Measurements from ENCODE around the gene ITIH2.
"Not testable (repeated sequence)": the region's sequence is repeated elsewhere in the genome, so short reads cannot be mapped to it uniquely, and the experiment has no call there.

Gene ITIH2

GRCh38 chr10:7697426-7697825 is 5.7 kb upstream of the ITIH2 start:
- DNase-seq, result no peak

- no peak for DNase-seq
Observed at GRCh38 chr10:7700577-7701125, 2.5 kb upstream of the ITIH2 start.

- DNase-seq, result no peak
Observed at GRCh38 chr10:7701158-7701742, 1.9 kb upstream of the ITIH2 start.

DNA sequence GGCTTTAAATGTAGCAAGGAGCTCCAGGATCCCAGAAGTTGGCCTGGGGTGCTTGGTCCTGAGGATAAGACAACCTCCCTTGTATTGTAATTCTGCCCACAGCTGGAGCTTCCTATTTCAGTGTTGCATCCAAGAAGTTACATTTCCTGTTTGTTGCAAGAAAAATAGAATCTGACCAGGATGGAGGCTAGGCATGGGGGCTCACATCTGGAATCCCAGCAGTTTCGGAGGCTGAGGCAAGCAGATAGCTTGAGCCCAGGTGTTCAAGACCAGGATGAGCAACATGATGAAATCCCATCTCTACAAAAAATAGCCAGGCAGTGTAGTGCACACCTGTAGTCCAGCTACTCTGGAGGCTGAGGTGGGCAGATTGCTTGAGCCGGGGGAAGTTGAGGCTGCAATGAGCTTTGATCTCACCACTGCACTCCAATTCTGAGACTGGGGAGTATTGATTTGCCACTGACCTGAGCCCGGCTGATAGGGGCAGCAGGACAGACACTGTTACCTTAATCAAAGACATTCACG is 766 bp upstream of the ITIH2 start:
- DNase-seq, result no peak

- DNase-seq, result no peak
Observed at GRCh38 chr10:7704071-7705016, 1.2 kb downstream of the ITIH2 start.

DNA sequence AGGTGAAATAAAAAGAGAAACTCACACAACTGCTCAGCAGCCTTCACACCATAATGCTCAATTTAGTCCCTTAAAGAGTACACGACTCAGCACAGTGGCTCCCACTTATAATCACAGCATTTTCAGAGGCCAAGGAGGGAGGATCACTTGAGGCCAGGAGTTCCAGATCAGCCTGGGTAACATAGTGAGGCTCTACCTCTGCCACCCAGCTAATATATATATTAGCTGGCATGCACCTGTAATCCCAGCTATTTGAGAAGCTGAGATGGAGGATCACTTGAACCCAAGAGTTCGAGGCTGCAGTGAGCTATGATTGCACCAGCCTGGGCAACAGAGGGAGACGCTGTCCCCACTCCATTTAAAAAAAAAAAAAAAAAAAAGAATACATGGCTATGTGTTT is 2.2 kb downstream of the ITIH2 start:
- no peak for DNase-seq

- no peak for DNase-seq
Observed at GRCh38 chr10:7706534-7707073, 3.5 kb downstream of the ITIH2 start.

DNA sequence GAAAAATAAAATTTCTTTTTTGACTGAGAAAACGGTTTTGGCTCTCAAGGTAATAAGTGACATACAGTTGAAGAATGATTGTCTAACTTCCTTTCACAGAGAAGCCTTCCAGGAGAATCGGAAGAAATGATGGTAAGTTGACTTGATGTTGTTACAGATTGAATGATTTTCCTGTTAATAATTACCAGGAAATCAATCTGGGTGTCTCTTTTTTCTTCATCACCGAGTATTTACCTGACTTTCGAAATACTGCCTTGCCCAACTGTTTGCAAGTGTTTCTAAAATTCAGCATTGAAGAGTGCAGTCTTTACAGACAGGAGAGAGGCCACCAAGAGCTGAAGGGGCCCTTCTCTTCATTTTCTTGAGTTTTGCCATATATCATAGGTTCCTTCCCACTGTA is 4.0 kb downstream of the ITIH2 start:
- no peak for DNase-seq

- no peak for DNase-seq
Observed at GRCh38 chr10:7707858-7708622, 4.9 kb downstream of the ITIH2 start.

DNA sequence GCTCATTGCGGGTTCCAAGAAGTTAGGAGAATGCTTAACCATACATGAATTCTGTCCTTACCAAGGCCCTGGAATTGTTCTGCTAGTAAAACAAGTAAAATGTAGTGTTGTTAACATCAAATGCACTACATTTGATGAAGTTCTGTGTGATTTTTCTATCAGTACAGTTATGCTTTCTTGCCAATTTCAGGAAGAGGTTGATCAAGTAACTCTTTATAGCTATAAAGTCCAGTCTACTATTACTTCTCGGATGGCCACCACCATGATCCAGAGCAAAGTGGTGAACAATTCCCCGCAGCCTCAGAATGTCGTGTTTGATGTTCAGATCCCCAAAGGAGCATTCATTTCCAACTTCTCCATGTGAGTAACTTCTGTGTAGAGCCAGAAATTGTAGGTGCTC is 5.7 kb downstream of the ITIH2 start:
- DNase-seq, result no peak

DNA sequence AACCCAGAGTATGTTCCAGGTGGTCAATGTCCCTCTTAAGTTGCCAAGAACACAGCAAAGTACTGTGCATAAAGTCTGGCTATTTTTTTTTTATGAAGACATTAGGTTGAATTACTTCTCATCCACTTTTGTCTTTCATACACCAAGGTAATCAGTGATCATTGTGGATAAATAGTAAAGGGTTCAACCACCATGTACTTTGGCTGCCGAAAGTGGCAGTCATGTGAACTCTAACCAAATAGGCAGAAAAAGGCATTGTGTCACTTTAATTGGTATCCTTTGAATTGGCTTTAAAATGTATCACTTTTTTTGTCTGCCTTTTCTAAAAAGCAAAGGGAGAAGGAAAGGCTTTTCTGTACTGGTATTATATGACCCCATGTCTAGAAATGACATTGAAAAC is 7.3 kb downstream of the ITIH2 start:
- no peak for DNase-seq

DNA sequence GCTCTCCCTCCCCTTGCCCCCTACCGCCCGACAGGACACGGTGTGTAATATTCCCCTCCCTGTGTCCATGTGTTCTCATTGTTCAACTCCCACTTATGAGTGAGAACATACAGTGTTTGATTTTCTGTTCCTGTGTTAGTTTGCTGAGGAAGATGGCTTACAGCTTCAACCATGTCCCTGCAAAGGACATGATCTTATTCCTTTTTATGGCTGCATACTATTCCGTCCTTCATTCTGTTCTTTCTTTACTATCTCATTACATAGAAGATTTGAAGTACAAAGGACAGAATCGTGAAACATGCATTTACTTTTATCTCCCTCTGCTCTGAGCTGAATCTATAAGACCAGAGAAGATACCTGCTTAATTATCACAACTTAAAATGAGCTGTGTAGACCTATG is 8.0 kb downstream of the ITIH2 start:
- DNase-seq, result not testable (repeated sequence)

GRCh38 chr10:7715515-7715914 is 12.4 kb downstream of the ITIH2 start:
- DNase-seq, result no peak

- no peak for DNase-seq
Observed at GRCh38 chr10:7717767-7718166, 14.7 kb downstream of the ITIH2 start.

DNA sequence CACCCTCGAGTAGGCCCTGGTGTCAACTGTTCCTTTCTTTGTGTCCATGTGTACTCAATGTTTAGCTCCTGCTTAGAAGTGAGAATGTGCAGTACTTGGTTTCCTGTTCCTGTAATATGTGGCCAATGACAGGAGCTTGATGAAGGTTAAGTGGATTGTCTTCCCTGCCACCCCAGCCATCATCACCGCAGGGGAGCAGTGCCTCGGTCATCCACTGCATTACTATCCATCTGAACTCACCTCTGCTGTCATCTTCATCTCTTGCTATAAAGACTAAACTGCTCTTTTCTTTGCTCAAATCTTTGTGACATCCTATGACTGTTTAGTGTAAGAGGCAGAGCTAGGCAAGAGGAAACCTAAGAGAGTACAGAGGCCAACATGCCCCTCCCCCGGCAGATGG is 15.6 kb downstream of the ITIH2 start:
- DNase-seq, result no peak

GRCh38 chr10:7720478-7720877 is 17.4 kb downstream of the ITIH2 start:
- DNase-seq, result no peak

GRCh38 chr10:7722927-7723529 is 19.9 kb downstream of the ITIH2 start:
- no peak for DNase-seq

- no peak for DNase-seq
Observed at GRCh38 chr10:7734821-7735220, 31.7 kb downstream of the ITIH2 start.

DNA sequence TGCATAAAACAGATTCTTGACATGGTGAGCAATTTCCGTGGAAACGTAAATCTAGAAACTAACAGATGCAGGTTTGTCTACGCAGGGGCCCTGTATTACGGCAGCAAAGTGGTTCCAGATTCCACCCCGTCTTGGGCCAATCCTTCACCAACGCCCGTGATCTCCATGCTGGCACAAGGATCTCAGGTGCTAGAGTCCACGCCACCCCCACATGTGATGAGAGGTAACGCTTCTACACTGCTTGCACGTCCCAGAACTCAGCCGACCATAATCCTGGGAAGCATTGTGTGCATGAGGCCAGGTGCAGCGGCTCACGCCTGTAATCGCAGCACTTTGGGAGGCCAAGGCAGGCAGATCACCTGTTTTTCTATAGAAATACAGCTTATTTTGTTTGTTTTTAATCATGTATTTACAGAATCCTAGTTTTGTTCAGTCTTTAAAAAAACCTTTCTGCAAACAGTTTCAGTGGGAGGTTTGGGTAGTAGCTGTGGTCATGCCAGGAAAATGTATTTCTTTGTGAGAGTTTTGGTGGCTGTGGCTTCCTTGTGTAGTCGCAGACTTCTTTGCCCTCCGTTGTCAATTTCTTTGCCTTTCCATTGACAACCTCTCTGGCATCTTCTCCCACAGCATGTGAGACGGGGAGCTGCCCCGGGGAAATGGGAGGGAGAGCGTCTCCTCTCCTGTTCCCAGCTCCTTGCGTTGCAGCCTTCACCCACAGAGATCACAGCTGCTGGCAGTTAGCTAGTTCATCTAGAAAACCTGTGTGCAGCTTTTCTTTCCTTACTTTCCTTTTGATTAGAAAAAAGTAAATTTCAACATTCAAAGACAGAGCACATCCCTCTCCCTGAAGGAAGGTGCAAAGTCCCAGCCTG is 35.7 kb downstream of the ITIH2 start:
- DNase-seq, result no peak

GRCh38 chr10:7744307-7744706 is 41.2 kb downstream of the ITIH2 start:
- no peak for DNase-seq

- not testable (repeated sequence) for DNase-seq
Observed at GRCh38 chr10:7748637-7749036, 45.5 kb downstream of the ITIH2 start.

Data from fibroblast of skin of abdomen (primary cell).